HPDE6-E6E7 (cell line): Measurements from ENCODE around the gene SYNGR1.
A peak's percentile ranks its signal among the peaks of the same experiment; 100 is the strongest.
"Not testable (repeated sequence)": the region's sequence is repeated elsewhere in the genome, so short reads cannot be mapped to it uniquely, and the experiment has no call there.

Source experiments
- DNase-seq: peaks from one replicate; pipeline ENCODE4 v3.0.0; 2011; ENCODE audit warnings: missing footprints; ENCODE audit errors: extremely low spot score

Gene SYNGR1

GRCh38 chr22:39351689-39352214, 2.0 kb downstream of the SYNGR1 start:
- no peak for DNase-seq

GRCh38 chr22:39352306-39352891, 2.6 kb downstream of the SYNGR1 start:
- no peak for DNase-seq

- no peak for DNase-seq
Observed at GRCh38 chr22:39353346-39353745, 3.6 kb downstream of the SYNGR1 start.

GRCh38 chr22:39355080-39355479, 5.3 kb downstream of the SYNGR1 start:
- no peak for DNase-seq

- not testable (repeated sequence) for DNase-seq
Observed at GRCh38 chr22:39355805-39356204, 6.0 kb downstream of the SYNGR1 start.

- DNase-seq, result no peak
Observed at GRCh38 chr22:39356464-39356863, 6.7 kb downstream of the SYNGR1 start.

GRCh38 chr22:39357110-39358108, 7.6 kb downstream of the SYNGR1 start:
- DNase-seq, result not testable (repeated sequence)

GRCh38 chr22:39358197-39358596, 8.4 kb downstream of the SYNGR1 start:
- DNase-seq, result not testable (repeated sequence)

GRCh38 chr22:39359659-39360195, 9.9 kb downstream of the SYNGR1 start:
- DNase-seq, result no peak

GRCh38 chr22:39360242-39360641, 10.5 kb downstream of the SYNGR1 start:
- DNase-seq, result no peak

- peak; percentile 67 for DNase-seq
Observed at GRCh38 chr22:39360674-39361413, 11.1 kb downstream of the SYNGR1 start.

- DNase-seq, result no peak
Observed at GRCh38 chr22:39361496-39361895, 11.7 kb downstream of the SYNGR1 start.

- DNase-seq, result no peak
Observed at GRCh38 chr22:39362271-39362670, 12.5 kb downstream of the SYNGR1 start.

- no peak for DNase-seq
Observed at GRCh38 chr22:39362932-39363331, 13.1 kb downstream of the SYNGR1 start.

GRCh38 chr22:39363751-39364515, 14.1 kb downstream of the SYNGR1 start:
- no peak for DNase-seq

GRCh38 chr22:39364714-39365491, 15.1 kb downstream of the SYNGR1 start:
- no peak for DNase-seq

GRCh38 chr22:39365492-39365780, 15.6 kb downstream of the SYNGR1 start:
- no peak for DNase-seq

- DNase-seq, result no peak
Observed at GRCh38 chr22:39367035-39367434, 17.2 kb downstream of the SYNGR1 start.

- no peak for DNase-seq
Observed at GRCh38 chr22:39368461-39368911, 18.7 kb downstream of the SYNGR1 start.

GRCh38 chr22:39369186-39369585, 19.4 kb downstream of the SYNGR1 start:
- no peak for DNase-seq
